ENCODE results near the gene COA6.
"Not testable (repeated sequence)": the region's sequence is repeated elsewhere in the genome, so short reads cannot be mapped to it uniquely, and the experiment has no call there.

Gene COA6

DNA sequence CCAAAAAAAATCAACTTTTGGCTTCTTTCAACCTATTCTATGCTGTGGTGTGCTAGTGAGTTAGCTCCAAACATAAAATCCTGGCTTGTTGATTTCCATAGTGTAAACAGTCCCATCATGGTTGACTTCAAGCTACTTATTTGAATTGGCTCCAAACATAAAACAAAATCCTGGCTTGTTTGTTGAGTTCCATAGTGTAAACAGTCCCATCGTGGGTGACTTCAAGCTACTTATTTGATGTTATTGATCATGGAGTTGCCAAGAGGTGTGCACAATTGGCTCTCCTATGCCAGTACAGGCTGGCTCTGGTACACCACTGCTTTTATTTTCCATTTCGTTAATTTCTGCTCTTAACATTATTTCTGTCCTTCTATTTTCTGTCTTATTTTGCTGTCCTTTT, 1.8 kb upstream of the COA6 start:
- no peak for DNase-seq

DNA sequence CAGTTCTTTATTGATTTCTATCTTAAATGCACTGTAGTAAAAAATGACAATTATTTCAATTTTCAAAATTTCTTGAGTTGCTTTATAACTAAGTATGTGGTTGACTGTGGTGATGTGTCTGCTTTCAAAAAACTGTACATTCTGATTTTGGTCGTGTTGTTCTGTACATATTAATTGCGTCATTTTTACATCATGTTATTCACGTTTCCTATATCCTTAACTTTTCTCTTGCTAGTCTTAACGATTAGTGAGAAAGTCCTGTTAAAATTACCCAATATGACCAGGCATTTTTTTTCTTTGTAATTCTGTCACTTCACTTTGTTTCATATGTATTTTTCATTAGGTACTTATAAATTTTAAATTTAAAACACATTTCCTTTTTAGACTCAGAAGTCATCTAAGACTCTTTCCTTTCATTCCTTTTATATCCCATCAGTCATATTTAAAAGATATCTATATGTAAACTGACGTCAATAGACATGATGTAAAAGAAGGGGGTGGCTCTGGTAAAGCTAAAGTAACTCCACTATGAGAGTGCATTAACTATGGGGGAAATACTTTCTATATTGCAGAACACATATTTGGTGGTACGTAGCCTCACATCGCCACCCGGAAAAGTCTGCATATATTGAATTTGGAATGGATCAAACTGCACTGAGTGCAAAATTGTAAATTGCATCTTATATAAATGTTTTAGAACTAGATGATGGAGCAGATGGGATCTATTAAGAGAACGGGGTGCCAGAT, 1.1 kb upstream of the COA6 start:
- no peak for DNase-seq

DNA sequence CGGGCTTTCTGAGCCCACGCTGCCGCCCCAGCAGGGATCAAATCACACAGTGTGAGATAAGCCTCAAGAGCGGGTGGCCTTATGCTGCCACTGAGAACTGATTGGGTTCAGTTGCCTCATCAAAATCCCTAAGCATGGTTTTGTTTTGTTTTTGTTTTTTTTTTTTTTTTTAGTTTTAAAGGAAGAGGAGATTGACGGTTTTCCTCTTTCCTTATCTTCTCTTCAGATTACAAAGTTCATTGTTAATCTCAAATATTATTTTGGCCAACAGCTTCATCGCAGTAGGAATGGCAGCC, 651 bp downstream of the COA6 start:
- no peak for DNase-seq

DNA sequence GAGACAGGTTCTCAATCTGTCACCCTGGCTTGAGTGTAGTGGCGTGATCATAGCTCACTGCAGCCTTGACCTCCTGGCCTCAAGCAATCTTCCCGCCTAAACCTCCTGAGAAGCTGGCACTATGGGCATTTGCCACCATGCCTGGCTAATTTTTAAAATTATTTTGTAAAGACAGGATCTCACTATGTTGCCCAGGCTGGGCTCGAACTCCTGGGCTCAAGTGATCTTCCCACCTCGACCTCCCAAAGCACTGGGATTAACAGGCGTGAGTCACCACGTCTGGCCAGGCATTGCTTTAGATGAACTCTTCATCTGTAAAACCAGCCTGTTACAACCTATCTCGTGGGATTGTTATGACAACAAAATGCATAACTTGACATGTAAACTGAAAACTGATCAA, 2.4 kb downstream of the COA6 start:
- no peak for DNase-seq

DNA sequence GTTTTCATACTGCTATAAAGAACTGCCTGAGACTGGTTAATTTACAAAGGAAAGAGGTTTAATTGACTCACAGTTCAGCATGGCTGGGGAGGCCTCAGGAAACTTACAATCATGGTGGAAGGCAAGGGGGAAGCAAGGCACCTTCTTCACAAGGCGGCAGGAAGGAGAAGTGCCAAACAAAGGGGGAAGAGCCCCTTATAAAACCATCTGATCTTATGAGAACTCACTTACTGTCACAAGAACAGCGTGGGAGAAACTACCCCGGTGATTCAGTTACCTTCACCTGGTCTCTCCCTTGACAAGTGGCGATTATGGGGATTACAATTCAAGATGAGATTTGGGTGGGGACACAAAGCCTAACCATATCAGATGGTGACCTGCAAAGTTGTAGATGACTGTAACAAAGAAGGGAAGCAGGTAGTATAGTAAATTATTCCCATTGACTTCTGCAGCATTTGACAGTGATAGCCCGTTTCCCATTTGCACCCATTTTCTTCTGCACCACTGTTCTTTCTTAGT, 6.4 kb downstream of the COA6 start:
- not testable (repeated sequence) for DNase-seq

DNA sequence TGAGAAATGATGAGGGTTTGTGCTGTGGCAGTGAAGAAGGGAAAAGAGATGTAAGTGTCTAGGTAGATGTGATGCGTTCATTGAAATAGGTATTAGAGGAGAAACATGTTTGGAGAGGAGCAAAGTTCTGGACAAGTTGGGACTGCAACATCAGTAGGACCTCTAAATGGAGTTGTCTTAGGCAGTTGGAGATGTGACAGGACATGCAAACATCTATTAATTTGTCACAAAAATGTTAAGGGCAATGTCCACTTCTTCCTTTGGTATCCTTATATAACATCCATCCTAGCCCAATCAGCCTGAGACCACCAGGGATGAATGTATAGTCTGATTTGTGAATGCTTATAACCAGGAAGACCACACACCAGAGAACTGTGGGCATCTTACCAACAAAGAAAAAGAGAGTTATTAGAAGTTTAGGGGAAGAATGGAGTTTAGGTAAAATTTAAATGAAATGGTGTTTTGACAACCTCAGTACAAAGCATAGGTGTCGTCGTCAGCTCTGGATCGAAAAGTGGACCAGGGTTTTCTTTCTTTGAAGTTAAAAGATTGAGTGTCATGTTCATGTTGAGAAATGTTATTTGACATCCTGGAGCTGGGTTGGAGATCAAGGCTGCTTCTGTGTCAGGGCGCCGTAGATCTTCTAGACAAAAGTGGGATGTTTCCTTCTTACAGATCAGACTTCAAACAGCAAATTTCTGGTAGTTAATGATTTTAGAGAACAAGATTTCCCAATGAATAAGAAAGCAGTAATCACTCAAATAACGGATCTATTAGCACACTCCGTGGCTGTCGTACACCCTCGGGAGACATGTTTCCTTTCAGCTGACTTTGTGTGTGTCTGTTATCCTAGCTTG, 8.7 kb downstream of the COA6 start:
- no peak for DNase-seq

DNA sequence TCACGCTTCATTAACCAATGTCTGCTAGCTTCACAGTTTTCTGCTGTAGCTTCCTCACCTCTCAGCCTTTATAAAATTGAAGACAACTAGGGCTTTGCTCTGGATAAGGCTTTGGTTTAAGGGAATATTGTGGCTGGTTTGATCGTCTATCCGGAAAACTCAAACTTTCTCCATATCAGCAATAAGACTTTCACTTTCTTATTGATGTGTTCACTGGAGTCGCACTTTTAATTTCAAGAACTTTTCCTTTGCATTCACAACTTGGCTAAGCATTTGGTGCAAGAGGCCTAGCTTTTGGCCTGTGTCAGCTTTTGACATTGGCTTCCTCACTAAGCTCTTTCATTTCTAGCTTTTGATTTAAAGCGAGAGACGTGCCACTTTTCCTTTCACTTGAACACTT, 12.9 kb downstream of the COA6 start:
- no peak for DNase-seq

DNA sequence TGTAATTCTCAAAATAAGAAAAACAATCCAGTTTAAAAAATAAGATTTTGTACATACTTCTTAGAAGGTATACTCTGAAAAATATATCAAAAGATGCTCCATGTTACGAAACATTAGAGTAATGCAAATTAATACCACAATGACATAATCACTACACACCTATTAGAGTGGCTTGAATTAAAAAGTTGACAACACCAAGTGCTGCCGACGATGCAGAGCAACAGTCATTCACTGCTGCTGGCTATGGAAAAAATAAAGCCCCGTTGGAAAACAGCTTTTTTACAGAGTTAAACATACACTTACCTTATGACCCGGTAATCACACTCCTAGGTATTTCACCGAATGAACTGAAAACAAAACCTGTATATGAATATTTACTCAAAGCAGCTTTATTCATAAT, 14.8 kb downstream of the COA6 start:
- DNase-seq = no peak

DNA sequence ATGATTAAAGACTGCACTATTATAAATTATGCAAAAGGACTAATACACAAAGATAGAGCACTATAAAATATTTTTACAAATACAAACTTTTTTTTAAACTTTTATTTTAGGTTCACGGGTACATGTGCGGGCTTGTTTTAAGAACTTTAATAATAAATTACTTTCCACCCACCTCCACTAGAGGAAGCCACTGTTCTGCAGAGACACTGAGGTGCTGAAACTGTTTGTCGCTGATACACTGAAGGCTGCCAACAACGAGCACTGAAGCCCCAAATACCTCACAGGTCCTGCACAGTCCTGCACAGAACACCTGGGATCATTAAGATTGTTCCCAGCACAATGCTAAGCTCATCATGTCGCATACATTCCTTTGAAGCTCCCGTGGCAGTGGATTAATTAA, 19.9 kb downstream of the COA6 start:
- no peak for DNase-seq

DNA sequence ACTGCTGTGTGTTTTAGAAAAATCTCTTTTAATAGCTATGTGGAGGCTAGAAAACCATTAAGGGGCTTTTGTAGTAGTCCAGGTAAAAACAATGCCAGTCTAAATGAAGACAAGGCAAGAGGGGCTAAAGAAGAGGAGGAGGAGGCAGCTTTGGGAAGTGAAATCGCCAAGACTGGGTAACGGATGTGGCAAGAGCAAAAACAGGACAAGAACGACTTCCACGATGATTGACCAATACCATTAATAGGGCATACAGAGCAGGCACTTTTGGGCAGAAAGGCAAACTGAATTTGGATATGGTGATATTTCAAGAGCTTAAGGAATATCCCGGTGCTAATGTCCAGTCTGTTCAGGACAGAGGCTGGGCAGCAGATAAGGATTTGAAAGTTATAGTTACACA, 22.0 kb downstream of the COA6 start:
- no peak for DNase-seq

DNA sequence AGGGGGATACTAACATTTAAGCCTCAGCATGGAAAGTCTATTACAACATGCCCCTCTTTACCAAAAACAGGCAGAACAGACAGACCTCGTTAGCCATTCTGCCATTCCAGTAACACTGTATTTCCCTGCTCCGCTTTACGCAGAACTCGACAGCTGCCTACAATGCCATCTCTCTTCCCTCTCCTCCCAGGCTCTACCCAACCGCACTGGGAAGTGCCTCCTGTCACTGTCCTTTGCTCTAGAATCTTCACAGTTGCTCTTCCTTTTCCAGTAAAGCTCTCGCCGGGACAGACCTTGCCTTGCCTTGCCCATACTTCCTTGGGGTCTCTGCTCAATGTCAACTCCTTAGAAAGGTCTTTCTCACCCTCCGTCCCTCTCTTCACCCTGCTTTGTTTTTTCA, 22.8 kb downstream of the COA6 start:
- DNase-seq = no peak

DNA sequence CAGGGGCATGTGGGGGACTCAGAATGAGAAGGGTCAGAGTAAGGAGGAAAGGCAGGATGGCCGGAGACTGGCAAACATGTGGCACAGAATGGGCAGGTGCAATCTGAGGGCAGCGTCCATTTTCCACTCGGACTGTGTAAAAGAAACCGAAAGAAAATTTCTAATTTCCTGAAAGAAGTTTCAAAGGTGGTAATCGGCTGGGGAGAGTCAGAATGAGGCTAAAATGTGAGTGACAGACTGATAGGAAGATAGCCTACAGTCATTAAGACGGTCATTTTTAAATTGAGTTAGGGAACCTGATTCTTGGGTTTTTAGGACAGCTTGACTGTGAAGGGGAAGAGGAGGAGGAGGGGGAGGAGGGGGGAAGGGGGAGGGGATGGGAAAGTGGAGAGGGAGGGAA, 23.6 kb downstream of the COA6 start:
- DNase-seq = no peak

DNA sequence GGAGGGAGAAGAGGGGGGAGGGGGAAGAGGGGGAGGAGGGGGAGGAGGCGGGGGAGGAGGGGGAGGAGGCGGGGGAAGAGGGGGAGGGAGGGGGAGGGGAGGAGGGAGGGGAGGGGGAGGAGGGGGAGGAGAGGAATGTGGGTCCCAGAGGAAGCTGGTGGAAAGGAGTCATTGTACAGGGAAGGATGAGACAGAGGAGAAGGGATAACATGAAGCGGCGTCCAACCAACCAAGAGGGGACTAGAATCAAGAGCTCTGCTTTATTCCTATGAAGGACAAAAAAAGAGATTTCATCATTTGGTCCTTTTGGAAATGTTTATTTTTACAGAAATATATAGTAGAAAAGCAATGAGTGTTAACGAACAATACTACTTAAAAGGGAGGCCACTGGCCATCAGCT, 24.5 kb downstream of the COA6 start:
- DNase-seq = no peak

DNA sequence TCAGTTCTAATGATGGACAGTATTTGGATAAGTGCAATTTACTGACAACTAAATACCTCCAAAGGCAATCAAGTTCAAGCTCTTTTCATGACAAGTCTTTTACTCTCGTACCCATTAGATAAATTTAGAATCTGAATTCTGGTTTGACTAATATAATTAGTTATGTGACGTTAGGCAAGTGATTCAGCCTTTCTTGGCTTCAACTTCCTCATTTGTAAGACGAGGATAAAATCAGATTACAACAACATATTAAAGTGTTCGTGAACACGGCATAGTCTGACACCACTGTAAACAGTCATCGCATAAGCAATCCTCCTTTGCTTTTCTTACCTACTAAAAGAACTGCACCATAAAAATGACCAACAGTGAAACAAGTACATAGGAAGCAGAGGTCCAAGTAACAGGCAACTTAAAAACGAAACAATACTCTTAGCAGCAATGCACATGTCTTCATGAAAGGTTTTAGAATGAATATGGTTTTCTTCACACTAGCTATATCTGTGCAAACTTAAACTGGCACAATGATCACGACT, 25.7 kb downstream of the COA6 start:
- no peak for DNase-seq

DNA sequence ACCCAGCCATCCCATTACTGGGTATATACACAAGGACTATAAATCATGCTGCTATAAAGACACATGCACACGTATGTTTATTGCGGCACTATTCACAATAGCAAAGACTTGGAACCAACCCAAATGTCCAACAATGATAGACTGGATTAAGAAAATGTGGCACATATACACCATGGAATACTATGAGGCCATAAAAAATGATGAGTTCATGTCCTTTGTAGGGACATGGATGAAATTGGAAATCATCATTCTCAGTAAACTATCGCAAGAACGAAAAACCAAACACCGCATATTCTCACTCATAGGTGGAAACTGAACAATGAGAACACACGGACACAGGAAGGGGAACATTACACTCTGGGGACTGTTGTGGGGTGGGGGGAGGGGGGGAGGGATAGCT, 26.3 kb downstream of the COA6 start:
- DNase-seq = not testable (repeated sequence)

DNA sequence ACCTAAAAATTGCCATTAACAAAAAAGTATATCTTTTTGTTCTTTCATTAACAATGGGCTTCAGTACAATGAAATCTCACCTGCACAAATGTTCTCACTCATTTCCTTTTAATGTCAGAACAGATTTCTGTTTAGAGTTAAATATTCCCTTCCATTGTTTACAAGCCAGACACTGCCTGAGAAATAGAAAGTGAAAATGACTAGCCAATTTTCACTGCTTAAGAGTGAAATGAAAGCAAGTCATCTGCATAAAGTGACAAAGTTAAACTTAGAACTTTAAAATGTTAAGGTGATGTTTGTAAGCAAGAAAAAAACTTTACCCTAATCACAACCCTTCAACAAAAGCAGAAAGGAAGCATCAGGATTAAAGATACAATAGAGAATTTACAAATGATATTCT, 27.5 kb downstream of the COA6 start:
- DNase-seq = no peak

DNA sequence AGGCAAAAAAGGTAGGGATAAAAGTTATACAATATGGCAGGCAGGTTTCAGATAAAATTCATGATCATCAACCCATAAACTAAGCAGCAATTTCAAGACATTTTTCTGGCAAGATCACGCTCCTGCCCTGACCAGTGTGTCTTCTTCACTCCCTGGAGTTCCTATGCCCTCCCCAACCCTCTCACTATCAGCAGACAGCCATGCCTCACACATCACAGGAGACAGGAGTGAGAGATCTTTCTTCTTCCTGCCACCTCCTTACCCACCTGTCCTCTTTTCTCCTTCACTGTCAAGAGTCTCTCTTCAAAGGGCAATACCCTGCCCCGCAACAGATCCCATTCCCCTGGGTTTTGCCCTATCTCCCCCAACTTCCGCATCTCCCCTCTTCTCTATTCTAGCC, 28.4 kb downstream of the COA6 start:
- no peak for DNase-seq

DNA sequence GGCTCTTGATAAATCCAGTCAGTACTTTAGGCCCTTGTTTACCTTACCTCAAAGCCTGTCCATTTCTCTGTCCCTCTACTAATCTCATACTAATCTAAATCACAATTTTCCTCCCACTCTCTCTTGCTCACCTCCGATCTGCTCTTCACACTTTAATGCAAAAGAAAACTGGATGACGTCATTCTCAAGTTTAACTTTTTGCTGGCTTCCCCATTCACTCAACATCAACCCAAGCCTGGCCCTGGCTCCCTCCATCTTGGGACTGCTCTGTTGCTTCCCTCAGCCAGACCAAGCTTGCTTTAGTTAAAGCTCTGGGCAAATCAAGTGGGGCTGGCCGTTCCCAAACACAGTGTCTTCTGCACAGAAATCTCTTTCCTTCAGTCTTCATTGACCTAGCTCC, 29.7 kb downstream of the COA6 start:
- DNase-seq = no peak

DNA sequence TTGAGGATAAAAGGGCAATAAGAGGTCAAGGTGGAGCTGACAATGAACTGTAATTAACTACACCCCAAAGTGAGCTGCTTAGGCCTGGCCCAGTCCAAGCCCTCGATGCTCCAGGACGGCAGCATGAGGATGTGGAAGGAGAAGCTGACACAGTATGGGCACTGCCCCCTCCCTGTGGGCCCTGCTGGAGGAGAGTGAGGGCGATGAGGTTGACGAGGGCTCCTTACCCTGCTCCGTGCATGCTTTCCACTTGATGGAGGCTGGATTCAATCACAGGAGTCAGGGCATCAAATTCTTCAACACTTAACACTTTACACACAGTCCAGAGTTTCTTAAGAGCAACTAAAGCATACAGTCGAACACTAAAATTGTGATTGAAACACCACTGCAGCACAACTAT, 32.4 kb downstream of the COA6 start:
- DNase-seq = no peak

DNA sequence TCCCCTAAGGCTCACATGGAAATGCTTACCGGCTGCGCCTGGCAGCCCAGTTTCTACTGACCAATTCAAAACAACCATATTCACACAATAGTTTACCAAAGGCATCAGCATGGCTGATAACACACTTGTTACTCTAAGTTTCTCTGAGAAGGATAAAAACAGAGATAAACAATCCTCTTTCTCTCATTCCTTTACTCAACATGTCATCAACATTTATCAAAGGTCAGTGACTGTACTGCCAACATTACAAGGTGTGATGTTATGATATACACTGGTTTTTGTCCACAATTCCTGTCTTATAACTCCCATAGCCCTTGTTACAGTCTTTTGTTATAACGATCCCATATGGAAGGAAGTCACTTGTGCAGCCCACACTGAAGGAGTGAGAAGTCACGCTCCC, 33.6 kb downstream of the COA6 start:
- DNase-seq = no peak

DNA sequence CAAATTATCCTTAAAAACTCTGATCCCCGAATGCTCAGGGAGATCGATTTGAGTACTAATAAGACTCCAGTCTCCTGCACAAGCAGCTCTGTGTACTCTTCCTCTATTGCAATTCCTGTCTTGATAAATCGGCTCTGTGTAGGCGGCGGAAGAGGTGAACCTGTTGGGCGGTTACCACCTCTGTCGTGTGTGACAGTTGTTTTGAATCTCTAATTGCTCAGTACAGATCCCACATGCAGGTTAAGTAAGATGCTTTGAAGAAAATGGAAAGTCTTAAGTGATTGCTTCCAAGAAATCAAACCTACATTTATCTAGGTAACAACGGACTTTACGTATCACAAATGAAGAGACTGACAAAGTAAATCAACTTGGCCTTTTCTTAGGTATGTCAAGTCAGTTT, 35.5 kb downstream of the COA6 start:
- DNase-seq = no peak

DNA sequence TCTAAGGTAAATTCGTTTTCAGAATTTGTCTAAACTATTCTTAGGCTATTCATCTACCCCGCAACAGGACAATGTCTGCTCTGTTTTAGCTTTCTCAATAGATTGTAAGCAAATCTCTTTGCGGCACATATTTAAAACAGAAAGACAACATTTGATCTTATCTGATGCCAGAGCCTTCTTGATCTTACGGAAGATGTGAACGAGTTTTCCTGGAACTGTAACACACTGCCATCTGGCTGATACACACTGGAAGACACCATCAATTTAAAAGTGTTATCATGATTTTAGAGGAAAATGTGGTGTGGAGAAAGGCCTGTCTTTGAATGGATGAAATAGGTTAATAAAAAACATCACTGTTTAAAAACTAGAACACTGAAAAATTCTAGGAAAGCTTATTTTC, 36.1 kb downstream of the COA6 start:
- peak; percentile 44 for DNase-seq

DNA sequence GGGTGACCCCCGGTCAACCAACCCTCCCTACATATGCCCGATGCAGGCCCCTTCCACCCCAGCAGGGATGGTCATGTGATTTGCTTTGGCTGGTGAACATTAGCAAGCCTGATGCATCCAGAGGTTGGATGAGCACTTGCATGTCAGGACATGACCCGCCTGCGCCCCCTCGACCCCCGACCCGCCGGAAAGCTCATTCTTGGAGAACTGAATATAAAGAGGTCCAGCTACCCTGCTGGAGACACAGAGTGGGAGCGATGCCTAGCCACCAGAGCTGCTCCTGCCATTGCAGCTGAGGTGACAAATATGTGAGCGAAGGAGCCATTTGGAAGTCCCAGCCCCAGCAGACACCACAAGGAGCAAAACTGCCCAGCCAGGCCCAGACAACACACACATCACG, 39.6 kb downstream of the COA6 start:
- no peak for DNase-seq

DNA sequence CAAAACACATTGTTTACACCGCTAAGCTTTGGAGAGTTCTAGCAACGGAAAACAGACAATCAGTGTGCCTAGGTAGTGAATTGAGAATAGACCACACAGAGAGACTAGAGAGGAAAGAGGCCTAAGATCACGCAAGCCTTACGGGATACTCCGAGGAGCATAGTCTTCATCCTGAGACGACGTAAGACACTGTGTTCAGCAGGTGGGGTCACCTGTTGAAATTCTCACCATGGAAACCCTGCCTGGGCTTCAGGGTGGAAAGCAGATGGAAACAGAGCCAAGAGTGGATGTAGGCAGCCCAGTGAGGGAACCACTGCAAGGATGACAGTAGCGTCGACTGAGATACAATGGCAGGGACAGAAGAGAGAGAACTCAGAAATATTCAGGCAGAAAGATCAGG, 40.2 kb downstream of the COA6 start:
- no peak for DNase-seq

Measured in NCI-H2171 treated with DMSO at 0.1 percent for 48 hours (cell line).